Mesendoderm (in vitro differentiated cells): ENCODE measurements around the gene GADD45G.

Source experiments
- DNase-seq: peaks from one replicate; pipeline ENCODE4 v3.0.0; 2013
- H2AK5ac ChIP-seq: 2 replicates; pipeline ENCODE4 v1.6.1; 2013; ENCODE audit warnings: low read length, inconsistent platforms
- H2BK120ac ChIP-seq: 2 replicates; pipeline ENCODE4 v1.6.1; 2013; ENCODE audit warnings: low read depth, mild to moderate bottlenecking, low read length, moderate library complexity, mixed read lengths
- H2BK15ac ChIP-seq: replicated peaks from 2 replicates; pipeline ENCODE4 v1.6.1; 2013; ENCODE audit warnings: low read depth, mild to moderate bottlenecking, moderate library complexity
- H2BK5ac ChIP-seq: 2 replicates; pipeline ENCODE4 v1.6.1; 2013; ENCODE audit warnings: low read length, inconsistent platforms
- H3K18ac ChIP-seq: 2 replicates; pipeline ENCODE4 v1.6.1; 2013; ENCODE audit warnings: mild to moderate bottlenecking, low read length, mixed read lengths
- H3K23ac ChIP-seq: one replicate; pipeline ENCODE4 v1.6.1; 2013; ENCODE audit warnings: low read length
- H3K27ac ChIP-seq: 2 replicates; pipeline ENCODE4 v1.5.1; 2013; ENCODE audit warnings: low read depth, mild to moderate bottlenecking, inconsistent platforms, low read length, moderate library complexity
- H3K27me3 ChIP-seq: 2 replicates; pipeline ENCODE4 v1.6.1; 2013; ENCODE audit warnings: low read length, control low read depth, mild to moderate bottlenecking, inconsistent platforms; ENCODE audit not compliant: insufficient read depth, poor library complexity
- H3K36me3 ChIP-seq: 2 replicates; pipeline ENCODE4 v1.6.1; 2013; ENCODE audit warnings: low read length, inconsistent platforms; ENCODE audit not compliant: control insufficient read depth, insufficient read depth
- H3K4ac ChIP-seq: one replicate; pipeline ENCODE4 v1.6.1; 2013; ENCODE audit warnings: low read depth, mild to moderate bottlenecking, low read length, moderate library complexity
- H3K4me1 ChIP-seq: 2 replicates; pipeline ENCODE4 v1.6.1; 2013; ENCODE audit warnings: low read depth, low read length, inconsistent platforms; ENCODE audit not compliant: control insufficient read depth
- H3K4me2 ChIP-seq: 2 replicates; pipeline ENCODE4 v1.6.1; 2013; ENCODE audit warnings: low read length
- H3K4me3 ChIP-seq: 2 replicates; pipeline ENCODE4 v1.5.1; 2013; ENCODE audit warnings: mild to moderate bottlenecking, low read length
- H3K56ac ChIP-seq: one replicate; pipeline ENCODE4 v1.6.1; 2013; ENCODE audit warnings: low read length
- H3K79me1 ChIP-seq: 2 replicates; pipeline ENCODE4 v1.6.1; 2013; ENCODE audit warnings: low read length, inconsistent platforms
- H3K79me2 ChIP-seq: 2 replicates; pipeline ENCODE4 v1.6.1; 2013; ENCODE audit warnings: mild to moderate bottlenecking, low read length; ENCODE audit not compliant: control insufficient read depth, insufficient read depth
- H3K9ac ChIP-seq: 2 replicates; pipeline ENCODE4 v1.6.1; 2013; ENCODE audit warnings: low read length, inconsistent platforms
- H4K5ac ChIP-seq: one replicate; pipeline ENCODE4 v1.6.1; 2013; ENCODE audit warnings: low read length
- H4K8ac ChIP-seq: one replicate; pipeline ENCODE4 v1.6.1; 2013; ENCODE audit warnings: low read depth, mild to moderate bottlenecking, control low read depth, low read length, moderate library complexity
- WGBS: extraction: QIAGEN DNeasy Blood & Tissue Kit; methylation state at CpG from one replicate; pipeline ENCODE4 v1.1.7; 2013; ENCODE audit warnings: low lambda C conversion rate, missing lambda C conversion rate; ENCODE audit not compliant: insufficient coverage; ENCODE audit errors: extremely low coverage; 5-methylcytosine and 5-hydroxymethylcytosine counted together

Gene GADD45G

DNA sequence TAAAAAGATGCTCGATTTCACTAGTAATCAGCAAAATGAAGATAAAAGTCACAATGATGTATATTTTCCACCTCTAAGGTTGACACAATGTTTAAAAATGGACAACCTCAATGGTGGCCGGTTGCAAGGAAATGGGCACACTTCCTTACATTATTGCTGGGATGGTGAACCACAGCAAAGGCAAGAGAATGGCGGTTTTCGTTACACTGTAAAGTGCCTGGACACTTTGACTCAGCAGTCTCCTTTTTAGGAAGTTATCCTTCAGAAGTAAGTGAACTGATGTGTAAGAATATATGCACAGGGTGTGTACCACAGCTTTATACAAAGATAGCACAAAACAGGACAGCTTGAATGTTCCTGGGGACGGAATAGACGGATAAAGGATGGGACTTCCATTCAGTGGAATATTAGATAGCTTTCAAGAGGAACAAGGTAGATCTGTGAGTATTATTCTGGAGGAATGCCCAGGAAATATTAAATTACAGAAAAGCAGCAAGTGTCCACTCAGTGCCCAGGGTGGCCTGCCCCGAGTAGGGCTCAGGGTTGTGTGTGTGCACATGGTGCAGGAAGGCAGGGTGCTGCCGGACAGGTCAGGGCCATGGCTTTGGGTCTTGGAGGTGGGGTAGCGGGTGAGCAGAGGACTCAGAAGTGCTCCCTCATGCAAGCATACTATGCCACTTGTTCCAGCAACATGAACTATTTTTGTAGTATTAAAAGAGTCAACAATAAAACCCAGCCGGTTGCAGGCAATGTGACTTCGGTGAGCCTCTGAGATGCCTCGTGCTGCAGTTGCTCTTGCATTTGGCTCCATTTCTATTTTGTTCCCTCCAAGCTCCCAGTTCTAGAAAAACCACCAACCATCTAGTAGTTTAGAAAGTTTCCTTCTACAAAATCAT lies 24.5 kb downstream of the GADD45G start:
- Histone ChIP-seq H4K8ac (no peak overlapping the region), H3K56ac (no peak overlapping the region), H2AK5ac (no peak overlapping the region), H2BK15ac (no peak overlapping the region), H3K4ac (no peak overlapping the region), H3K79me2 (no peaks in the 10 kb centered on the region), H3K4me3 (no peak overlapping the region), H3K36me3 (no peaks in the 10 kb centered on the region), H3K79me1 (no peaks in the 10 kb centered on the region), H2BK5ac (no peak overlapping the region), H3K9ac (no peak overlapping the region), H3K4me1 (no peaks in the 10 kb centered on the region), H3K4me2 (no peak overlapping the region), H3K23ac (no peak overlapping the region), H3K18ac (no peak overlapping the region), H3K27me3 (no peaks in the 10 kb centered on the region), H2BK120ac (no peak overlapping the region), H3K27ac (no peak overlapping the region), H4K5ac (no peak overlapping the region)
- DNase-seq, result no peak
- no CpG with 5 or more reads among the region's 12 CpGs for WGBS

- DNase-seq, result no peak
- H4K8ac ChIP-seq, result no peak overlapping the region
- no peak overlapping the region for H3K18ac ChIP-seq
- no peaks in the 10 kb centered on the region for H3K4me1 ChIP-seq
- H3K23ac ChIP-seq, result no peak overlapping the region
- no peak overlapping the region for H3K56ac ChIP-seq
- no peaks in the 10 kb centered on the region for H3K27me3 ChIP-seq
- no peak overlapping the region for H3K27ac ChIP-seq
- H3K36me3 ChIP-seq, result no peaks in the 10 kb centered on the region
- H3K79me1 ChIP-seq, result no peaks in the 10 kb centered on the region
- no peak overlapping the region for H3K9ac ChIP-seq
- no peak overlapping the region for H3K4me3 ChIP-seq
- no peak overlapping the region for H2BK15ac ChIP-seq
- no peak overlapping the region for H4K5ac ChIP-seq
- no peak overlapping the region for H3K4me2 ChIP-seq
- H3K79me2 ChIP-seq, result no peaks in the 10 kb centered on the region
- H2BK120ac ChIP-seq, result no peak overlapping the region
- H3K4ac ChIP-seq, result no peak overlapping the region
- H2AK5ac ChIP-seq, result no peak overlapping the region
- no peak overlapping the region for H2BK5ac ChIP-seq
- no CpG with 5 or more reads among the region's 5 CpGs for WGBS
Observed at GRCh38 chr9:89630508-89630907, 25.7 kb downstream of the GADD45G start.

DNA sequence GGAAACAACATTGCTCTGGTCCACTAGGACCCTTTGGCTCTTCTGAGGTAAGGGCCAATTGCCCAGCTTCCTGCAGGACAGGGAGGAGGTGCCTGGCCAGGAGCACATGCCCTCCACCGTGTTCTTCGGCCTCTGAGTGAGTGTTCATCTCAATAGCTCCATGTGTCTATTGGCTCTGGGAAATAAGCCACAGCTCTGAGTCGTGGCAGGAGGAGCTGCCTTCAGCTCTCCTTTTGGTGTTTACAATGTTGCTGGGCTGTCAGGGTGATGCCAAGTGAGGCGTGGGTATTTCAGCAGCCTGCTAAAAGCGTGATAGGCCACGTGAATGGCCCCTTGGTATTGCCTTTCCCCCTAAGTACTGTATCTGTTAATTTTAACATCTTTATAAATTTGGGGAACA lies 26.6 kb downstream of the GADD45G start:
- Histone ChIP-seq H2AK5ac (no peak overlapping the region), H3K79me1 (no peaks in the 10 kb centered on the region), H3K4me2 (no peak overlapping the region), H3K27ac (no peak overlapping the region), H3K9ac (no peak overlapping the region), H3K27me3 (no peaks in the 10 kb centered on the region), H3K23ac (no peak overlapping the region), H2BK15ac (no peak overlapping the region), H3K18ac (no peak overlapping the region), H3K4me1 (no peaks in the 10 kb centered on the region), H2BK120ac (no peak overlapping the region), H3K4me3 (no peak overlapping the region), H3K79me2 (no peaks in the 10 kb centered on the region), H3K56ac (no peak overlapping the region), H4K5ac (no peak overlapping the region), H2BK5ac (no peak overlapping the region), H3K4ac (no peak overlapping the region), H4K8ac (no peak overlapping the region), H3K36me3 (no peaks in the 10 kb centered on the region)
- no CpG with 5 or more reads among the region's 6 CpGs for WGBS
- no peak for DNase-seq

- Histone ChIP-seq H3K9ac (no peak overlapping the region), H3K4me2 (no peak overlapping the region), H3K79me2 (no peaks in the 10 kb centered on the region), H3K23ac (no peak overlapping the region), H3K4me1 (no peaks in the 10 kb centered on the region), H3K18ac (no peak overlapping the region), H3K56ac (no peak overlapping the region), H3K36me3 (no peaks in the 10 kb centered on the region), H3K27me3 (no peaks in the 10 kb centered on the region), H3K27ac (no peak overlapping the region), H2BK120ac (no peak overlapping the region), H3K79me1 (no peaks in the 10 kb centered on the region), H2AK5ac (no peak overlapping the region), H4K8ac (no peak overlapping the region), H4K5ac (no peak overlapping the region), H3K4ac (no peak overlapping the region), H3K4me3 (no peak overlapping the region), H2BK5ac (no peak overlapping the region), H2BK15ac (no peak overlapping the region)
- DNase-seq, result no peak
- no CpG with 5 or more reads among the region's 7 CpGs for WGBS
Observed at GRCh38 chr9:89632192-89632733, 27.5 kb downstream of the GADD45G start.

- no peak overlapping the region for H2BK120ac ChIP-seq
- H3K36me3 ChIP-seq, result no peaks in the 10 kb centered on the region
- H4K8ac ChIP-seq, result no peak overlapping the region
- H3K4me2 ChIP-seq, result no peak overlapping the region
- H3K27me3 ChIP-seq, result no peaks in the 10 kb centered on the region
- H3K9ac ChIP-seq, result no peak overlapping the region
- H3K4me3 ChIP-seq, result no peak overlapping the region
- no peak overlapping the region for H4K5ac ChIP-seq
- H3K18ac ChIP-seq, result no peak overlapping the region
- no peaks in the 10 kb centered on the region for H3K79me2 ChIP-seq
- no peak overlapping the region for H2AK5ac ChIP-seq
- no peak overlapping the region for H3K23ac ChIP-seq
- H3K4me1 ChIP-seq, result no peaks in the 10 kb centered on the region
- no CpG with 5 or more reads among the region's 7 CpGs for WGBS
- H3K4ac ChIP-seq, result no peak overlapping the region
- H3K79me1 ChIP-seq, result no peaks in the 10 kb centered on the region
- H2BK5ac ChIP-seq, result no peak overlapping the region
- no peak overlapping the region for H2BK15ac ChIP-seq
- no peak overlapping the region for H3K27ac ChIP-seq
- no peak overlapping the region for H3K56ac ChIP-seq
- no peak for DNase-seq
Observed at GRCh38 chr9:89632736-89633135, 27.9 kb downstream of the GADD45G start.
